PC-3 (cell line): ENCODE measurements around the gene CDK5RAP2. TPM values are rescaled to one million over a fixed set of nuclear protein-coding genes. Genes with fewer than 3 reads are reported as not detected.

Experiments used
- ATAC-seq: fragments of 200-7000 bp; cut with Tn5 transposase; 2 replicates; pipeline ENCODE4 v1.9.1; 2020; ENCODE audit warnings: mild to moderate bottlenecking, moderate library complexity
- BruUV-seq: library from RNA; stranded (reverse); fragments of 400-500 nt; replicated peaks from 2 replicates; lab custom pipeline; 2021; lab: Mats Ljungman, UMichigan
- CTCF ChIA-PET: fragments of 300-600 bp; sonication (Branson Sonifier 250); formaldehyde crosslinking; loops from one replicate; lab custom pipeline; 2022; ENCODE audit warnings: antibody characterized with exemption; lab: Charles Lee
- POLR2A ChIA-PET: fragments of 300-600 bp; sonication (Branson Sonifier 250); formaldehyde crosslinking; loops from one replicate; lab custom pipeline; 2022; ENCODE audit warnings: antibody characterized with exemption; ENCODE audit not compliant: unreplicated experiment; lab: Charles Lee
- DNase-seq: peaks from one replicate; pipeline ENCODE4 v3.0.0-alpha.2; 2015
- H2AFZ ChIP-seq: fragments of 300-600 bp; sonication (generic); 2 replicates; pipeline ENCODE4 v1.6.0; 2016; ENCODE audit warnings: antibody characterized with exemption, low read length
- H3F3A ChIP-seq: fragments of 300-600 bp; sonication (generic); one replicate; pipeline ENCODE4 v1.6.0; 2017; ENCODE audit warnings: antibody characterized with exemption, low read length, control low read depth, mild to moderate bottlenecking; ENCODE audit not compliant: unreplicated experiment
- H3K27ac ChIP-seq: fragments of 300-600 bp; sonication (generic); 2 replicates; pipeline ENCODE4 v1.5.1; 2016; ENCODE audit warnings: mild to moderate bottlenecking, low read length
- H3K27me3 ChIP-seq: fragments of 300-600 bp; sonication (generic); 2 replicates; pipeline ENCODE4 v1.6.1; 2016; ENCODE audit warnings: low read length, mixed read lengths
- H3K36me3 ChIP-seq: fragments of 300-600 bp; sonication (generic); 2 replicates; pipeline ENCODE4 v1.6.1; 2016; ENCODE audit warnings: low read depth, mixed run types, low read length, mixed read lengths
- H3K4me1 ChIP-seq: fragments of 300-600 bp; sonication (generic); 2 replicates; pipeline ENCODE4 v1.5.1; 2016; ENCODE audit warnings: low read length; ENCODE audit not compliant: insufficient read depth
- H3K4me2 ChIP-seq: fragments of 300-600 bp; sonication (generic); 2 replicates; pipeline ENCODE4 v1.6.0; 2016; ENCODE audit warnings: low read length
- H3K4me3 ChIP-seq: fragments of 300-600 bp; sonication (generic); 2 replicates; pipeline ENCODE4 v1.5.1; 2016; ENCODE audit warnings: mild to moderate bottlenecking, low read length, mixed read lengths
- H3K79me2 ChIP-seq: fragments of 300-600 bp; sonication (generic); 2 replicates; pipeline ENCODE4 v1.6.1; 2017; ENCODE audit warnings: low read length, mixed read lengths
- H3K9ac ChIP-seq: fragments of 300-600 bp; sonication (generic); 2 replicates; pipeline ENCODE4 v1.6.0; 2016; ENCODE audit warnings: mild to moderate bottlenecking, low read length
- H3K9me2 ChIP-seq: fragments of 300-600 bp; sonication (generic); replicated peaks from 2 replicates; pipeline ENCODE4 v1.6.1; 2016; ENCODE audit warnings: mixed run types, low read length, mixed read lengths
- H3K9me3 ChIP-seq: fragments of 300-600 bp; sonication (generic); 2 replicates; pipeline ENCODE4 v1.6.1; 2016; ENCODE audit warnings: low read length, mixed read lengths
- H4K20me1 ChIP-seq: fragments of 300-600 bp; sonication (generic); 2 replicates; pipeline ENCODE4 v1.6.1; 2016; ENCODE audit warnings: low read length, mixed read lengths
- CTCF ChIP-seq: fragments of 300-600 bp; sonication (generic); conservative IDR thresholded peaks from 2 replicates; pipeline ENCODE4 v1.5.1; 2017; ENCODE audit warnings: antibody characterized with exemption, low read depth, mild to moderate bottlenecking, low read length
- EZH2 ChIP-seq: fragments of 300-600 bp; sonication (generic); IDR thresholded peaks from one replicate; pipeline ENCODE4 v1.6.1; 2017; ENCODE audit warnings: antibody characterized with exemption, mild to moderate bottlenecking, low read length; ENCODE audit not compliant: unreplicated experiment
- EZH2phosphoT487 ChIP-seq: fragments of 300-600 bp; sonication (generic); IDR thresholded peaks from 2 replicates; pipeline ENCODE4 v1.6.1; 2018; ENCODE audit warnings: mild to moderate bottlenecking, antibody characterized with exemption, low read length, borderline replicate concordance
- intact Hi-C: fragments of 100-400 bp; cut with micrococcal nuclease; formaldehyde crosslinking; loops from 2 replicates; pipeline ENCODE4 v1.9.0; 2023
- total RNA-seq: library from RNA; depleted of rRNA; stranded (reverse); fragments of >200 nt; gene quantifications from 2 replicates; pipeline ENCODE4 v1.2.3, GENCODE V29; 2014

CDK5RAP2 gene
- total RNA-seq, 1 experiment from 2014 or later = 37.4 TPM

- no peaks in the 10 kb centered on the region for H3K27me3 ChIP-seq
- no peak overlapping the region for H3K4me2 ChIP-seq
- H3K4me3 ChIP-seq = no peak overlapping the region
- no peak overlapping the region for H2AFZ ChIP-seq
- ATAC-seq (no peak), DNase-seq (no peak)
- ChIA-PET CTCF (no interaction called here), POLR2A (no interaction called here)
- H3K9me3 ChIP-seq = no peaks in the 10 kb centered on the region
- no peaks in the 10 kb centered on the region for H4K20me1 ChIP-seq
- no TSS peak for BruUV-seq
- H3K9ac ChIP-seq = no peak overlapping the region
- no peaks in the 10 kb centered on the region for H3K36me3 ChIP-seq
- H3K4me1 ChIP-seq = 0 out of 2 replicates have a peak, but pooled peaks cover 4% of the 10 kb centered on the region
- no peak for TF ChIP-seq EZH2phosphoT487
- TF ChIP-seq EZH2 = no peak
- TF ChIP-seq CTCF = no peak
- H3K79me2 ChIP-seq = no peaks in the 10 kb centered on the region
- intact Hi-C loops = no loop called here
- no peak overlapping the region for H3K27ac ChIP-seq
- H3K9me2 ChIP-seq = no peaks in the 10 kb centered on the region
- no peaks in the 10 kb centered on the region for H3F3A ChIP-seq
These were observed 197.5 kb downstream of the CDK5RAP2 start for GRCh38 chr9:120382453-120382852.

- Histone ChIP-seq H3K27me3 (no peaks in the 10 kb centered on the region), H3K27ac (no peak overlapping the region), H3K4me3 (no peak overlapping the region), H3K4me1 (0 out of 2 replicates have a peak, but pooled peaks cover 4% of the 10 kb centered on the region), H3K9me2 (no peaks in the 10 kb centered on the region), H3K4me2 (no peak overlapping the region), H2AFZ (no peak overlapping the region), H3K9ac (no peak overlapping the region), H3K36me3 (no peaks in the 10 kb centered on the region), H3K79me2 (no peaks in the 10 kb centered on the region), H3K9me3 (no peaks in the 10 kb centered on the region), H3F3A (no peaks in the 10 kb centered on the region), H4K20me1 (no peaks in the 10 kb centered on the region)
- ATAC-seq (no peak), DNase-seq (no peak)
- intact Hi-C loops = no loop called here
- BruUV-seq = no TSS peak
- TF ChIP-seq EZH2phosphoT487 (no peak), EZH2 (no peak), CTCF (no peak)
- POLR2A ChIA-PET = no interaction called here
- CTCF ChIA-PET = no interaction called here
These were observed 198.1 kb downstream of the CDK5RAP2 start for GRCh38 chr9:120381839-120382238.

GRCh38 chr9:120379611-120380010 lies 200.4 kb downstream of the CDK5RAP2 start:
- CTCF ChIA-PET = no interaction called here
- Histone ChIP-seq H3K9ac (no peak overlapping the region), H4K20me1 (no peaks in the 10 kb centered on the region), H2AFZ (no peak overlapping the region), H3K79me2 (no peaks in the 10 kb centered on the region), H3K4me1 (no peaks in the 10 kb centered on the region), H3K27me3 (no peaks in the 10 kb centered on the region), H3K9me3 (no peaks in the 10 kb centered on the region), H3K4me2 (no peak overlapping the region), H3K4me3 (no peak overlapping the region), H3K36me3 (no peaks in the 10 kb centered on the region), H3K27ac (no peak overlapping the region), H3K9me2 (no peaks in the 10 kb centered on the region), H3F3A (no peaks in the 10 kb centered on the region)
- ATAC-seq = no peak
- TF ChIP-seq EZH2 = no peak
- no peak for TF ChIP-seq EZH2phosphoT487
- TF ChIP-seq CTCF = no peak
- no peak for DNase-seq
- POLR2A ChIA-PET = no interaction called here
- intact Hi-C loops = no loop called here
- no TSS peak for BruUV-seq
